Measurements from ENCODE around the gene GRAMD4. TPM values are rescaled to one million over a fixed set of nuclear protein-coding genes. Genes with fewer than 3 reads are reported as not detected.

GRAMD4 gene
- total RNA-seq, 4 donors from 2014 or later, result 146 to 981 (median 258) TPM

DNA sequence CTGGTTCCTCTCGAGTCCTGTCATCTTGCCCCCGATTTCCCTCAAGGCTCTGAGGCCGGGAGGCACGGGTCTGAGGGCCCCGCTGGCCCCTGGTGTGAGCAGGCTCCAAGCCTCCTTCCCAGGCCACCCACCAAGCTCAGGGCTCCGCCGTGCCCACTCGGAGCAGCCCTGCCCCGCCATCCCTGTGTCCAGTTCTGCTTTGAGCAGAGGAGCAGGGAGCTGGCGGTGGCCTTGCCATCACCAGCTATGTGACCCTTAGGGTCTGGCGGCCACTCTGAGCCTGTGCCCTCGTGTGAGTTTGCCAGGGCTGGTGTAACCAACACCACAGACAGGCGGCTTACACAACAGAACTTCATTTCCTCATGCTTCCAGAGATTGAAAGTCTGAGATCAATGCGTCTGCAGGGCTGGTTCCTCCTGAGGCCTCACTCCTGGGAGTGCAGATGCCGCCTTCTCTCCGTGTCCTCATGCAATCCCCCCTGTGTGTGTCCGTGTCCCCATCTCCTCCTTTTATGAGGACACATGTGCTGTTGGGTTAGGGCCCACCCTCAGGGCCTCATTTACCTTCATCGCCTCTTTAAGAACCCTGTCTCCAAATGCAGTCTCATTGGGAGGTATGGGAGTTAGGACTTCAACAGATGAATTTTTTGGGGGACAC is 46.3 kb upstream of the GRAMD4 start:
- intact Hi-C loops (cut with DNase I; ENCODE audit: low total_unique reads) (no loop called here), in situ Hi-C loops (cut with MboI; ENCODE audit: low pct_ligation_motif_present in 1 of 4, low pct_unique_long_range_greater_than_20kb in 1 of 4, low sequenced_read_pairs in 3 of 4) (loop anchor here in 3 of 4 donors (25.0 kb wide), 3 partner anchors 138 to 188 kb away; partner anchors contain the start of genes CERK (in 1 of the 3) and TBC1D22A (in 1 of the 3))
- DNase-seq, result peak; percentile 8
- 90 to 100% methylated on average over 2 to 16 of the region's 18 CpGs for WGBS, 2 donors (ENCODE audit: low coverage in 1 of 2)
- Histone ChIP-seq H3K4me3 (no peak overlapping the region), H3K9me3 (peaks cover 5 to 6% of the 10 kb centered on the region in 2 donors), H3K27ac (no peak overlapping the region), H3K27me3 (no peaks in the 10 kb centered on the region), H3K4me1 (peaks cover 20 to 36% (median 33%) of the 10 kb centered on the region in 4 donors), H3K36me3 (no peaks in the 10 kb centered on the region)
- TF ChIP-seq EP300 (IDR thresholded peaks at IDR 0.05; ENCODE audit: low read depth) (no peak), POLR2A (IDR thresholded peaks at IDR 0.05) (no peak), POLR2AphosphoS5 (IDR thresholded peaks at IDR 0.05) (no peak)

DNA sequence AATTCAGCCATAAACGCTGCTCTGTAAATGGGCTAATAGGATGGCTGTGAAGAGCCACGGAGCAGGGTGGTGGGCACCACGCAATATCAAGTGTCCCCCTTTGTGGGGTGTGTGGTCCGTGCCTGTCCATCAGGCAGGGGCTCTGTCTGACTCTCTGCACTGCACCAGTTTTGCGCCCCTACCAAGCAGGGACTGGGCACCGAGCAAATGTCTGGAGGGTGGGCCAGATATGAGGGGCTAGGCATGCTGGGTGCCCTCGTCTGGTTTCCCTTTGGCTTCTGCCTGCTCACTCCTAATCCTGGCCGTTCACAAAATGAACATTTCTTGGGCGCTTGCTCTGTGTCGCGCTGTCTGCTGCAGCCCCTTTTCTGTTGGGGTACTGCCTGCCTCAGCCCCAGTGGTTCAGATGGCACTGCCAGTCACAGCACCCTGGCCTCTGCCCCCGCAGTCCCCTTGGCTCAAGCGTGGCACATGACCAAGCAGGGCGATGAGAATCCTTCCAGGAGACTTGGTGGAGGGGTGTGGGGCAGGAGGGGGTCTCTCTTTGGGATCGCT is 45.7 kb upstream of the GRAMD4 start:
- H3K27ac ChIP-seq, result peak overlapping the region; percentile 77 to 81 (median 79)
- H3K4me1 ChIP-seq, result peaks cover 23 to 42% (median 39%) of the 10 kb centered on the region in 4 donors
- H3K36me3 ChIP-seq, result no peaks in the 10 kb centered on the region
- in situ Hi-C loops (cut with MboI; ENCODE audit: low pct_ligation_motif_present in 1 of 4, low pct_unique_long_range_greater_than_20kb in 1 of 4, low sequenced_read_pairs in 3 of 4) (loop anchor here in 3 of 4 donors (25.0 kb wide), 3 partner anchors 138 to 188 kb away; partner anchors contain the start of genes CERK (in 1 of the 3) and TBC1D22A (in 1 of the 3)), intact Hi-C loops (cut with DNase I; ENCODE audit: low total_unique reads) (no loop called here)
- no peaks in the 10 kb centered on the region for H3K27me3 ChIP-seq
- H3K9me3 ChIP-seq, result peaks cover 5 to 6% of the 10 kb centered on the region in 2 donors
- no peak overlapping the region for H3K4me3 ChIP-seq
- DNase-seq, result peak; percentile 19
- 85% methylated on average over 15 of the region's 15 CpGs; no CpG with 5 or more reads in 1 of the 2 donors for WGBS, 2 donors (ENCODE audit: low coverage in 1 of 2)
- TF ChIP-seq, protein P1, sequence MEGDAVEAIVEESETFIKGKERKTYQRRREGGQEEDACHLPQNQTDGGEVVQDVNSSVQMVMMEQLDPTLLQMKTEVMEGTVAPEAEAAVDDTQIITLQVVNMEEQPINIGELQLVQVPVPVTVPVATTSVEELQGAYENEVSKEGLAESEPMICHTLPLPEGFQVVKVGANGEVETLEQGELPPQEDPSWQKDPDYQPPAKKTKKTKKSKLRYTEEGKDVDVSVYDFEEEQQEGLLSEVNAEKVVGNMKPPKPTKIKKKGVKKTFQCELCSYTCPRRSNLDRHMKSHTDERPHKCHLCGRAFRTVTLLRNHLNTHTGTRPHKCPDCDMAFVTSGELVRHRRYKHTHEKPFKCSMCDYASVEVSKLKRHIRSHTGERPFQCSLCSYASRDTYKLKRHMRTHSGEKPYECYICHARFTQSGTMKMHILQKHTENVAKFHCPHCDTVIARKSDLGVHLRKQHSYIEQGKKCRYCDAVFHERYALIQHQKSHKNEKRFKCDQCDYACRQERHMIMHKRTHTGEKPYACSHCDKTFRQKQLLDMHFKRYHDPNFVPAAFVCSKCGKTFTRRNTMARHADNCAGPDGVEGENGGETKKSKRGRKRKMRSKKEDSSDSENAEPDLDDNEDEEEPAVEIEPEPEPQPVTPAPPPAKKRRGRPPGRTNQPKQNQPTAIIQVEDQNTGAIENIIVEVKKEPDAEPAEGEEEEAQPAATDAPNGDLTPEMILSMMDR (IDR thresholded peaks at IDR 0.05), result peak in 1 of 5 experiments; percentile 11
- TF ChIP-seq POLR2AphosphoS5 (IDR thresholded peaks at IDR 0.05), result no peak
- TF ChIP-seq EP300 (IDR thresholded peaks at IDR 0.05; ENCODE audit: low read depth), result no peak

DNA sequence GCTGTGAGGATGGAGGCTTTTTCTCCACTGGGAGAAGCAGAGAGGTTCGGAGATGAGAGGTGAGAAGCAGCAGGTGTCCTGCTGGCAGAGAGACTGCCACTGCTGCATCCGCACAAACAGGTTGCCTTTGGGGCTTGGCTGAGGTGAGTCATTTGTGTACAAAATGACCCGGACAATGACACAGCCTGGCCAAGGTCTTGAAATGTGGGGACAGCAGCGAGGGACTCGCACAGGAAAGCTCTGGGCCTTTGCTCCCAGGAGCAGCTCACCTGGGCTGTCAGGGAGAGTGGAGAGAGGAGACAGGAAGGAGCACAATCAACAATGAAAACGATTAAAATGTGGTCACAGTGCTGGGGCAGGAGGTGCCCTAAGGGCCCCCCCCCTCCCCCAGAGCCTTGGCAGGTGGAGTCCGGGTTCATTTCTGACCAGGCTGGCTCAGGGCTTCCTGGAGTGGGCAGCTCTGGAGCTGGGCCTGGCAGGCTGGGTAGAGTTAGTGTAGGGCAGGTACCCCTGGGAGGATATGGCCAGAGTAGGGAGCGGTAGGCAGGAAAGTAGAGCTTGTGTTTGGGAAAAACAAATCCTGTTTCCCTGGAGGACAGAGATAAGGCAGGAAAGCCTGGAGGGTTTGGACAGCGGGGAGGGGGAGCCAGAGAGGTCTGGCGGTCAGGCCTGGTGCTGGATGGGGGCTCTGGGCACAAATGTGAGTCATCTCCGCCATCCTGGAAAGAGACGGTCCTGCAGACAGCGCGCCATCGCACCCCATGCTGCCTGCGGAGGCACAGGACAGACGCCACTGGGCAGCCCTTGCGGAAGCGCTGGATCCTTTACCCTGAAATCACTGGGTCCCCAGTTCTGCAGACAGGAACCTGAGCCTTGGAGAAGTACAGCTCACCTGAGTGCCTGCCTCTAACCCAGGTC is 44.9 kb upstream of the GRAMD4 start:
- WGBS, 2 donors (ENCODE audit: low coverage in 1 of 2), result 69% methylated on average over 19 of the region's 19 CpGs; no CpG with 5 or more reads in 1 of the 2 donors
- Histone ChIP-seq H3K9me3 (peaks cover 5 to 6% of the 10 kb centered on the region in 2 donors), H3K4me3 (no peak overlapping the region), H3K4me1 (peaks cover 29 to 49% (median 47%) of the 10 kb centered on the region in 4 donors), H3K36me3 (no peaks in the 10 kb centered on the region), H3K27ac (peak overlapping the region; percentile 77 to 81 (median 79)), H3K27me3 (no peaks in the 10 kb centered on the region)
- intact Hi-C loops (cut with DNase I; ENCODE audit: low total_unique reads), result no loop called here
- in situ Hi-C loops (cut with MboI; ENCODE audit: low pct_ligation_motif_present in 1 of 4, low pct_unique_long_range_greater_than_20kb in 1 of 4, low sequenced_read_pairs in 3 of 4), result loop anchor here in 3 of 4 donors (25.0 kb wide), 3 partner anchors 137 to 187 kb away; partner anchors contain the start of genes CERK (in 1 of the 3) and TBC1D22A (in 1 of the 3)
- peak; percentile 71 for DNase-seq
- TF ChIP-seq, protein P1 (IDR thresholded peaks at IDR 0.05), result peak in 1 of 5 experiments; percentile 35
- TF ChIP-seq EP300 (IDR thresholded peaks at IDR 0.05; ENCODE audit: low read depth) (no peak), POLR2AphosphoS5 (IDR thresholded peaks at IDR 0.05) (peak; percentile 18 to 78 (median 68)), POLR2A (IDR thresholded peaks at IDR 0.05) (peak; percentile 59)

- Histone ChIP-seq H3K27ac (peak overlapping the region; percentile 77 to 81 (median 79)), H3K9me3 (peaks cover 5 to 6% of the 10 kb centered on the region in 2 donors), H3K4me1 (peaks cover 32 to 57% (median 55%) of the 10 kb centered on the region in 4 donors), H3K36me3 (no peaks in the 10 kb centered on the region), H3K27me3 (no peaks in the 10 kb centered on the region), H3K4me3 (peak overlapping the region; percentile 12 to 47 (median 29))
- DNase-seq, result peak; percentile 74
- WGBS, 2 donors (ENCODE audit: low coverage in 1 of 2), result 42 to 53% methylated on average over 4 to 9 of the region's 10 CpGs
- TF ChIP-seq EP300 (IDR thresholded peaks at IDR 0.05; ENCODE audit: low read depth) (no peak), POLR2AphosphoS5 (IDR thresholded peaks at IDR 0.05) (no peak)
- TF ChIP-seq, protein P1 (IDR thresholded peaks at IDR 0.05), result no peak
- in situ Hi-C loops (cut with MboI; ENCODE audit: low pct_ligation_motif_present in 1 of 4, low pct_unique_long_range_greater_than_20kb in 1 of 4, low sequenced_read_pairs in 3 of 4), result no loop called here
- intact Hi-C loops (cut with DNase I; ENCODE audit: low total_unique reads), result no loop called here
Measured at GRCh38 chr22:46575911-46576555, 44.2 kb upstream of the GRAMD4 start.

Data from transverse colon (tissue), 4 donors.